ENCODE data around the gene PSME4.

The PSME4 gene

DNA sequence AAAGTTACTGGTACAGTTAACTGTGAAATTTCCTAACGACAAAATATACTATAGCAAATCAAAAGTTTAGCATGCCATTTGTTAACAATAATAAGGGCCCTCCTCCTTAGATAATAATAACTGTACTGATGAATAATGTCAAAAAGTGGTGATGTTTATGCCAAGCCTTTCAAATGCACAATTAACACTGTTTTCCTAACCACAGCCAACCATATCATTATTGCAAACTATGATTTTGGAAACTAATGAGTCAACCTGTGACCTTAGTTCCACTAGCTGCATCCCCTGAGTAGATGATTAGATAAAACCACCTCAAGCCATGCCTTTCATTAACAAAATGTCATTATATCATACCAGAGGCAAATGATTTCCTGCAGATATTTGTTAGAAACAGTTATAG, 85.9 kb downstream of the PSME4 start:
- peaks cover 23 to 43% of the 10 kb centered on the region in 2 donors for H3K36me3 ChIP-seq (ENCODE audit: control insufficient read depth in 2 of 2, insufficient read depth in 2 of 2, low read length in 2 of 2)
- H3K4me1 ChIP-seq (ENCODE audit: control insufficient read depth, insufficient read depth, low read length): no peaks in the 10 kb centered on the region
- no peak overlapping the region for H3K27ac ChIP-seq (ENCODE audit: low read length)
- no peak overlapping the region for H3K4me3 ChIP-seq (ENCODE audit: low read length in 2 of 2)
- H3K9ac ChIP-seq (ENCODE audit: low read length in 2 of 2): no peak overlapping the region
- no peaks in the 10 kb centered on the region for H3K9me3 ChIP-seq (ENCODE audit: control insufficient read depth in 2 of 2, low read length in 2 of 2)
- no peaks in the 10 kb centered on the region for H3K27me3 ChIP-seq (ENCODE audit: control insufficient read depth in 1 of 2, insufficient read depth in 2 of 2, low read length in 2 of 2)

DNA sequence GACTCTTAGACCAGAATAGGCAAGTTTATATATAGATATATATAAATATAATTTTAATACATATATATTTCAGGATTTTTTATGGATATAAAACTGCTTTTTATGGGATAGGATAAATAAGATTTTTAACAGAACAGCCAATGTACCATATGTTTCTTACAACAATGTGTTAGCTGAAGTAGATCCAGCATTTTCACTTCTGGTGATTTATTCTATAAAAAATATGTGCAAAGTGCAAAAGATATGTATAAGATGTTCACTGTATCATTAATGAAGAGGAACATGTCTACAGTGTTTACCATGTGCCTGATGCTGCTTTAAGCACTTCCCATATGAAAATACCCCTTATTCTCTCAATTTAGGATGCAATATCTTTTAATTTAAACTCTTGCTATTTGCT, 88.8 kb downstream of the PSME4 start:
- Histone ChIP-seq H3K9ac (ENCODE audit: low read length in 2 of 2) (no peak overlapping the region), H3K27ac (ENCODE audit: low read length) (no peak overlapping the region), H3K27me3 (ENCODE audit: control insufficient read depth in 1 of 2, insufficient read depth in 2 of 2, low read length in 2 of 2) (no peaks in the 10 kb centered on the region), H3K4me3 (ENCODE audit: low read length in 2 of 2) (no peak overlapping the region), H3K4me1 (ENCODE audit: control insufficient read depth, insufficient read depth, low read length) (no peaks in the 10 kb centered on the region), H3K36me3 (ENCODE audit: control insufficient read depth in 2 of 2, insufficient read depth in 2 of 2, low read length in 2 of 2) (peaks cover 16 to 38% of the 10 kb centered on the region in 2 donors), H3K9me3 (ENCODE audit: control insufficient read depth in 2 of 2, low read length in 2 of 2) (no peaks in the 10 kb centered on the region)

DNA sequence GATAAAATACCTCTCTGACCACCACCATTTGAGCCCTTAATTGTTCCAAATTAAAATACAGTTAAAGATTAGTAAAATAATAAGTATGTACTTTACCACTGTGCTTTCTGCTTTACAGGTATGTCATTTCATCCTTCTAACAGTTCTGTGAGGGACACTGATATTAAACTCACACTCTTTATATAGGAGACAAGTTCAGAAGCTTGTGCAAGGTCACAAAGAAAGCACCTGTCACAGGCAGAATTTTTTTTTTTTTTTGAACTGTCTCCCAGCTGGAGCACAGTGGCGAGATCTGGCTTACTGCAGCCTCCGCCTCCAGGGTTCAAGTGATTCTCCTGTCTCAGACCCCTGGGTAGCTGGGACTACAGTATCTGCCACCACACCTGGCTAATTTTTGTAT, 89.4 kb downstream of the PSME4 start:
- Histone ChIP-seq H3K9ac (ENCODE audit: low read length in 2 of 2) (no peak overlapping the region), H3K36me3 (ENCODE audit: control insufficient read depth in 2 of 2, insufficient read depth in 2 of 2, low read length in 2 of 2) (peaks cover 14 to 32% of the 10 kb centered on the region in 2 donors), H3K4me1 (ENCODE audit: control insufficient read depth, insufficient read depth, low read length) (no peaks in the 10 kb centered on the region)

GRCh38 chr2:53880756-53881155, 90.0 kb downstream of the PSME4 start:
- Histone ChIP-seq H3K27me3 (ENCODE audit: control insufficient read depth in 1 of 2, insufficient read depth in 2 of 2, low read length in 2 of 2) (no peaks in the 10 kb centered on the region), H3K4me1 (ENCODE audit: control insufficient read depth, insufficient read depth, low read length) (no peaks in the 10 kb centered on the region), H3K4me3 (ENCODE audit: low read length in 2 of 2) (no peak overlapping the region), H3K9me3 (ENCODE audit: control insufficient read depth in 2 of 2, low read length in 2 of 2) (no peaks in the 10 kb centered on the region), H3K9ac (ENCODE audit: low read length in 2 of 2) (no peak overlapping the region), H3K27ac (ENCODE audit: low read length) (no peak overlapping the region), H3K36me3 (ENCODE audit: control insufficient read depth in 2 of 2, insufficient read depth in 2 of 2, low read length in 2 of 2) (peaks cover 13 to 33% of the 10 kb centered on the region in 2 donors)

More for the DNA sequence above, 89.4 kb downstream of the PSME4 start:
- Histone ChIP-seq H3K27me3 (ENCODE audit: control insufficient read depth in 1 of 2, insufficient read depth in 2 of 2, low read length in 2 of 2) (no peaks in the 10 kb centered on the region), H3K9me3 (ENCODE audit: control insufficient read depth in 2 of 2, low read length in 2 of 2) (no peaks in the 10 kb centered on the region), H3K4me3 (ENCODE audit: low read length in 2 of 2) (no peak overlapping the region), H3K27ac (ENCODE audit: low read length) (no peak overlapping the region)

DNA sequence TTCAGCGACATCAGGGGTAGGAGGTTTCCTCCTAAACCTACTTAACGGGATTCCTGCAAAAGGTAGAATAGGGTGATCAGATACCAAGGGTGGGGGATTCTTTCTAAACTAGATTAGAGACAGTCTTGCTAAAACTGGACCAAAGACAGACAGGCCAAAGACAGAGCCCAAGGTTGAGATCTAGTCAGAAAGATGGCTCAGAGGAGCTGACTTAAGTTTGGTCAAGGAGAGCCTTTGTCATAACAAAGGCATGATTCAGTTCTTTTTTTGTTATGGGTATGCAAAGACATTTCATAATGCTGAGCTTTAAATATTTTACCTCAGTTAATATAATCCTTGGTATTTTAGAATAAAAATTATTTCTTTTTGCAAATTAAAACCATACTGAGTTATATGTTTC, 93.2 kb downstream of the PSME4 start:
- Histone ChIP-seq H3K4me3 (ENCODE audit: low read length in 2 of 2) (no peak overlapping the region), H3K36me3 (ENCODE audit: control insufficient read depth in 2 of 2, insufficient read depth in 2 of 2, low read length in 2 of 2) (peaks cover 24 to 37% of the 10 kb centered on the region in 2 donors), H3K27me3 (ENCODE audit: control insufficient read depth in 1 of 2, insufficient read depth in 2 of 2, low read length in 2 of 2) (no peaks in the 10 kb centered on the region), H3K9me3 (ENCODE audit: control insufficient read depth in 2 of 2, low read length in 2 of 2) (no peaks in the 10 kb centered on the region), H3K9ac (ENCODE audit: low read length in 2 of 2) (no peak overlapping the region), H3K27ac (ENCODE audit: low read length) (no peak overlapping the region), H3K4me1 (ENCODE audit: control insufficient read depth, insufficient read depth, low read length) (no peaks in the 10 kb centered on the region)

DNA sequence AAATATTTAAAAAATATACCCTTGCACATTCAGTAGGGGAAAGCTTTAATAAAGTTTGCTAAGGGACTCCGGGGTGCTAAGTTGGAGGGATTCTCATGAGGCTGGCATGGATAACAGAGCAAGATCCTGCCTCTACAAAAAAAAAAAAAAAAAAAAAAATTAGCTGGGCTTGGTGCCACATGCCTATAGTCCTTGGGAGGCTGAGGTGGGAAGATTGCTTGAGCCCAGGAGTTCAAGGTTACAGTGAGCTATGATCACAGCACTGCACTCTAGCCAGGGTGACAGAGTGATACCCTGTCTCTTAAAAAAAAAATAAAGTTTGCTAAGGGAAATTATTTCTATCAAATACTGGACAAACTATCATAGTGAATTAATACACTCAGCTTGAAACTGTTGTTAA, 93.7 kb downstream of the PSME4 start:
- H3K4me3 ChIP-seq (ENCODE audit: low read length in 2 of 2): no peak overlapping the region
- H3K9me3 ChIP-seq (ENCODE audit: control insufficient read depth in 2 of 2, low read length in 2 of 2): no peaks in the 10 kb centered on the region
- no peaks in the 10 kb centered on the region for H3K4me1 ChIP-seq (ENCODE audit: control insufficient read depth, insufficient read depth, low read length)
- H3K36me3 ChIP-seq (ENCODE audit: control insufficient read depth in 2 of 2, insufficient read depth in 2 of 2, low read length in 2 of 2): peaks cover 20 to 33% of the 10 kb centered on the region in 2 donors
- no peak overlapping the region for H3K9ac ChIP-seq (ENCODE audit: low read length in 2 of 2)
- H3K27me3 ChIP-seq (ENCODE audit: control insufficient read depth in 1 of 2, insufficient read depth in 2 of 2, low read length in 2 of 2): no peaks in the 10 kb centered on the region
- no peak overlapping the region for H3K27ac ChIP-seq (ENCODE audit: low read length)

DNA sequence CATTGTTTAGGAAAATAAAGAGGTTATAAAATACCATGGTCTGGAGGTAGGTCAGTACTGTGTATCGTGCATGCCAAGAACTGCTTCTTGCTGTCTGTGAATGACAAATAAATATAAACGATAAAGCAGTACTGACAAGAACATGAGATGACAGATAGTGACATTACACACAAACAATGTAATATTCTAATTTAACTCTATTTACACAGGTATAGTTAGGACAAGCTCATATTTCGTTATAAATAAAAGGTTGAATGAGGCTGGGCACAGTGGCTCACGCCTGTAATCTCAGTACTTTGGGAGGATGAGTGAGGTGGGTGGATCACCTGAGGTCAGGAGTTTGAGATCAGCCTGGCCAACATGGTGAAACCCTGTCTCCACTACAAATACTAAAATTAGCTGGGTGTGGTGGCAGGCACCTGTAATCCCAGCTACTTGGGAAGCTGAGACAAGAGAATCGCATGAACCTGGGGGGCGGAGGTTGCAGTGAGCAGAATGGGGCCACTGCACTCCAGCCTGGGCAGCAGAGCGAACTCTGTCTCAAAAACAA, 96.3 kb downstream of the PSME4 start:
- no peak overlapping the region for H3K27ac ChIP-seq (ENCODE audit: low read length)
- H3K36me3 ChIP-seq (ENCODE audit: control insufficient read depth in 2 of 2, insufficient read depth in 2 of 2, low read length in 2 of 2): peaks cover 19 to 29% of the 10 kb centered on the region in 2 donors
- H3K4me3 ChIP-seq (ENCODE audit: low read length in 2 of 2): no peak overlapping the region

GRCh38 chr2:53867773-53868172, 103.0 kb downstream of the PSME4 start:
- no peak overlapping the region for H3K27ac ChIP-seq (ENCODE audit: low read length)
- H3K27me3 ChIP-seq (ENCODE audit: control insufficient read depth in 1 of 2, insufficient read depth in 2 of 2, low read length in 2 of 2): no peaks in the 10 kb centered on the region
- H3K36me3 ChIP-seq (ENCODE audit: control insufficient read depth in 2 of 2, insufficient read depth in 2 of 2, low read length in 2 of 2): peaks cover 19 to 26% of the 10 kb centered on the region in 2 donors

More for the DNA sequence above, 96.3 kb downstream of the PSME4 start:
- Histone ChIP-seq H3K9ac (ENCODE audit: low read length in 2 of 2) (no peak overlapping the region), H3K4me1 (ENCODE audit: control insufficient read depth, insufficient read depth, low read length) (no peaks in the 10 kb centered on the region), H3K9me3 (ENCODE audit: control insufficient read depth in 2 of 2, low read length in 2 of 2) (no peaks in the 10 kb centered on the region), H3K27me3 (ENCODE audit: control insufficient read depth in 1 of 2, insufficient read depth in 2 of 2, low read length in 2 of 2) (no peaks in the 10 kb centered on the region)

GRCh38 chr2:53867169-53867568, 103.6 kb downstream of the PSME4 start:
- Histone ChIP-seq H3K27ac (ENCODE audit: low read length) (no peak overlapping the region), H3K27me3 (ENCODE audit: control insufficient read depth in 1 of 2, insufficient read depth in 2 of 2, low read length in 2 of 2) (no peaks in the 10 kb centered on the region), H3K9me3 (ENCODE audit: control insufficient read depth in 2 of 2, low read length in 2 of 2) (no peaks in the 10 kb centered on the region), H3K36me3 (ENCODE audit: control insufficient read depth in 2 of 2, insufficient read depth in 2 of 2, low read length in 2 of 2) (peaks cover 19 to 26% of the 10 kb centered on the region in 2 donors), H3K4me3 (ENCODE audit: low read length in 2 of 2) (no peak overlapping the region), H3K4me1 (ENCODE audit: control insufficient read depth, insufficient read depth, low read length) (no peaks in the 10 kb centered on the region), H3K9ac (ENCODE audit: low read length in 2 of 2) (no peak overlapping the region)

More at GRCh38 chr2:53867773-53868172, 103.0 kb downstream of the PSME4 start:
- H3K4me3 ChIP-seq (ENCODE audit: low read length in 2 of 2): no peak overlapping the region
- no peaks in the 10 kb centered on the region for H3K9me3 ChIP-seq (ENCODE audit: control insufficient read depth in 2 of 2, low read length in 2 of 2)
- no peaks in the 10 kb centered on the region for H3K4me1 ChIP-seq (ENCODE audit: control insufficient read depth, insufficient read depth, low read length)
- H3K9ac ChIP-seq (ENCODE audit: low read length in 2 of 2): no peak overlapping the region

DNA sequence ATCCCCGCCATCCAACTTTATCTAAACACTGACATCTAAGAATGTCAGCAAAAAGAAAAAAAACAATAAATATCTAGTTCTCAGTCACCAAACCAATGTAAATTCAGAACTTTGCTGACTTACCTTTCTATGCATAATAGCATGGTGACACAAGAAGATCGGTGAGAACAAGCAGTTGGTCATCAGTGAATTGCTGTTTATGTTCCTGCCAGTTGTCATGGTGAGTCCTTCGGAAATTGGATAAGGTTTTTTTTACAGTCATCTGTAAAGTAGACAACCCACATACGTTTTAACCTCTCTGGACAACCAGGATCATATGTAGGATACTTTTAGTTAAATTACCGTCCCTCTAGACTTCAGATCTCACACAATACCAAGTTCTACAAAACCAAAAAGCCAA, 104.8 kb downstream of the PSME4 start:
- Histone ChIP-seq H3K4me3 (ENCODE audit: low read length in 2 of 2) (no peak overlapping the region), H3K27me3 (ENCODE audit: control insufficient read depth in 1 of 2, insufficient read depth in 2 of 2, low read length in 2 of 2) (no peaks in the 10 kb centered on the region), H3K36me3 (ENCODE audit: control insufficient read depth in 2 of 2, insufficient read depth in 2 of 2, low read length in 2 of 2) (peaks cover 19 to 26% of the 10 kb centered on the region in 2 donors), H3K4me1 (ENCODE audit: control insufficient read depth, insufficient read depth, low read length) (no peaks in the 10 kb centered on the region), H3K9ac (ENCODE audit: low read length in 2 of 2) (no peak overlapping the region), H3K27ac (ENCODE audit: low read length) (no peak overlapping the region), H3K9me3 (ENCODE audit: control insufficient read depth in 2 of 2, low read length in 2 of 2) (no peaks in the 10 kb centered on the region)

DNA sequence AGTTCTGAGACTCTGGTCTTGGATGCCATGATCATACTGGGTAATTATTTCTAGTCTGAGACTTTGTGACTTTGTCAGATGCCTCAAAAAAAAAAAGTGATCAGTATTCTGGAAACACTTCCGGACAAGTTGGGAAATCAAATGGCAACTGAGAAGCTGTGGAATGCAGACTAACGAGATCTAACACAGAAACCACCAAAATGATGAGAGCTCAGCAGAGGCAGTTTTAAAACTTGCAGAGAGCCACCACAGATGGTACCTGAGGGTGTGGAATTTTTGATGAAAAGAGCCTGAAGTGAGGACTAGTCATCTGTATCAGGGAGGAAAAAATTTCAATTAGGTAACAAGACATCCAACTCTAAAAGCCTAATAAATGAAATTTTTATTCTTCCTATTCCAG, 105.5 kb downstream of the PSME4 start:
- H3K4me3 ChIP-seq (ENCODE audit: low read length in 2 of 2): no peak overlapping the region
- no peaks in the 10 kb centered on the region for H3K9me3 ChIP-seq (ENCODE audit: control insufficient read depth in 2 of 2, low read length in 2 of 2)
- no peak overlapping the region for H3K27ac ChIP-seq (ENCODE audit: low read length)
- H3K27me3 ChIP-seq (ENCODE audit: control insufficient read depth in 1 of 2, insufficient read depth in 2 of 2, low read length in 2 of 2): no peaks in the 10 kb centered on the region
- H3K9ac ChIP-seq (ENCODE audit: low read length in 2 of 2): no peak overlapping the region
- H3K36me3 ChIP-seq (ENCODE audit: control insufficient read depth in 2 of 2, insufficient read depth in 2 of 2, low read length in 2 of 2): peaks cover 19 to 26% of the 10 kb centered on the region in 2 donors
- H3K4me1 ChIP-seq (ENCODE audit: control insufficient read depth, insufficient read depth, low read length): no peaks in the 10 kb centered on the region

All from stomach smooth muscle (tissue), 2 donors.